HG02840 (cell line): ENCODE data around the gene TTLL6.
"Not testable (repeated sequence)": the region's sequence is repeated elsewhere in the genome, so short reads cannot be mapped to it uniquely, and the experiment has no call there.

Source experiments
- ATAC-seq: cut with Tn5 transposase; IDR thresholded peaks from one replicate; pipeline ENCODE4 v1.9.1; 2021; ENCODE audit warnings: mild to moderate bottlenecking, moderate library complexity, moderate number of reproducible peaks; ENCODE audit not compliant: unreplicated experiment, low FRiP score

The TTLL6 gene

DNA sequence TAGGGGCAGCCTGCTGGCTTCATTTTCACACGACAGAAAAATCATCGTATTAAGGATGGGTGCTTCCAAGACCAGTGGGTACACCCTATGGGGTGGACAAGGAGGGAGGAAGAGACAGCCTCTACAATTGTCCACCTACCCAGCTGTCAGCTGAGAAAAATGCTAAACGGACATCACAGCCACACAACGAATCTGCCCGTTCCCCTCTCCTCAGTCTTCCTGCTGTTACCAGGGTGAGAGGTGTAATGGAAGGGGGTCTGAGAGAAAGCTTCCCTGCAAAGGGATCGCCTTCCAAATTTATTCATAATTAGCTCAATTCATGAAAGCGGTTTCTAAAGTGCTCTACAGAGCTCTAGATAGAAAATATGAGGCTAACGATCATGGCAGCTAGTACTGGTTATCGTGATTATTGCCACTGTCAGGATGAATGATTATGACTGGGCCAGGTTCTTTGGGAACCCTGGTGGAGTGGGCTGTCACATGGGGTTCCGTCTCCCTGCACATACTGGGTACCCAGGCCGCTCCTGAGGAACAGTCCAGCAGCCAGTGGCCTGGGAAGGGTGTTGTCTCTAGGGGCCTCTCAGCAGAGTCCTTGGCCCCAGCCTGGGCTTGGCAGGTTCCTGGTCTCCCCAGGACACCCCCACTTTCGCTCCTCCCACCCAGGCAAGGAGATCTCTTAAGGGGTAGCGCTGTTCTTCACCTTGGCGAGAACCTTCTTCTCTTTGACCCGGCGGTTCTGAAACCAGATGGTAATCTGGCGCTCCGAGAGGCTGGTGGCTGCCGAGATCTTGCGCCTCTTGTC is 90.7 kb downstream of the TTLL6 start:
- ATAC-seq: no peak

DNA sequence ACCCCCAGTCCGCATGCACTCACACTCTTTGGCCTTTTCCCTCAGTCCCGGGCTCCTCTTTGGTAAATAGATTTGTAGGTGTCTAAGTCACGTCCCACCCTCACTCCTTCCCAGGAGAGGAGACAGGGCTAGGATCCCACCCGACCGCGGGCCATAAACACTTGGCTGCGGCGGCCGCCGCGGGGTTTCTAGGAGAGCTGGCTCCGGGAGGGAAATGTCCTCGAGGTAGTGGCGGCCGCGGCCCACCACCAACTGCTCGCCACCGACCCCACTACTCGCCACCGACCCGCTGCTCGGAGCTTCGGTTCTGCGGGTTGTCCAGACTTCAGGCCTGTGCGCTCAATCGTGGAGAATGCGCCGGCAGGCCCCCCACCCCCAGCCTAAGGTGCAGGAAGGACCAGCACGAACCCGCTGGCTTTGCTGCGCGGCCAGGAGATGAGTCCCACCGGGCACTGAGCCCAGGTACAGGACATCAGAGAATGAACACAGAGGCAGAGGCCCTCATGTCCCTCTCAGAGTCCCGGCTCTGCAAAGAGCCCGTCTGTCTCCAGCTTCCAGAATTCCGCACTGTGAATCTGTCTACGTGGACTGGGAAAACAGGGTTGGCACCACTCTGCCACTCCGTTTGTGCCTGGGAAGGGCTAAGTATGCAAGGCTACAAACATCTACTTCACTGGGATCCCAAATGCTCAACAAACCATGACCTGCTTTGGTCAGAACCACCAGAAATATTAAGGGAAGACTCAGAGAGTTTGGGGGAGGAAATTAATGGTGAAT is 91.6 kb downstream of the TTLL6 start:
- ATAC-seq: no peak

DNA sequence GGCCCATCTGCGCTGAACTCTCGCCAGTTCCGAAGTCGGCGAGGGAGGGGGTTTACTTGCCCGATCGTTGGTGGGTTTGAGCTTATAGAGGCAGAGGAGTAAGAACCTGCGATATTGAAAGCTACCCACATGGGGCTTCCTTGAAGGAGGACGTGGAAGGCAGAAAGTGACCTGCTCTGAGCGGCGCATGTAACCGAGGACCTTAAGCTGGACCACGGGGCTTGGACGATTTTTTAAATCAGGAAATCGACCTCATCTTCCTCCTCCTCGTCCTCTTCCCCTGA is 92.1 kb downstream of the TTLL6 start:
- no peak for ATAC-seq

DNA sequence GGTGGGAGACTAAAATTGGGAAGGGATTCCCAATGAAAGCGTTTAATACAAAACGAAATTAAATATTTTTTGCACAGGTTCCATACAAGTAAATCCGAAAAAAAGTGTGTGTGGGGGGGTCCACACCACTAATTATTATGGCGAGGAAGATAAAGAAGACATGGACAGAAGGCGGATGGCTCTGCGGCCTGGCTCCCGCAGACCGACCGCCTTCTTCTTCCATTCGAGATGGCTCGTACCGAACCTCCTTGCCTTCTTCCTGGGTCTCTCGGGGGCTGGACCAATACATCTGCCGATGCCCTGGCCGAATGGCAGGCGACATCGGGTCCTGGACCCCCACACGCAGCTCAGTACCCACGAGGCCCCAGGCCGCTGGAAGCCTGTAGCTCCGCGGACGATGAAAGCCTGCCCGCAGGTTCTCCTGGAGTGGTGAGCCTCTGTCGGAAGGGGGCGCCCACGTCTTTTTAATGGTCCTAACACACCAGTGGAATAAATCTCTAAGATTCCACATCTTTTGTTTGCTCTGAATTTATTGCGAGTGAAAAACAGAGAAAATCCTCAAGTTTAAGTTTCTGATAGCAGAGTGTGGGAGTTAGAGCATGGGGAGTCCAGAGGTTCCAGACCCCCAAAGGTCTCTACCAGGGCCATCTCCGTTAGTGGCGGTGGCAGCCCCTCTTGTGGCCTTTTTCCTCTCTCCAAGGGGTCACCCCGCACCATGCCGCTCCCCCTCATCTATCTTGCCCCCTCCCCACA is 92.6 kb downstream of the TTLL6 start:
- no peak for ATAC-seq

DNA sequence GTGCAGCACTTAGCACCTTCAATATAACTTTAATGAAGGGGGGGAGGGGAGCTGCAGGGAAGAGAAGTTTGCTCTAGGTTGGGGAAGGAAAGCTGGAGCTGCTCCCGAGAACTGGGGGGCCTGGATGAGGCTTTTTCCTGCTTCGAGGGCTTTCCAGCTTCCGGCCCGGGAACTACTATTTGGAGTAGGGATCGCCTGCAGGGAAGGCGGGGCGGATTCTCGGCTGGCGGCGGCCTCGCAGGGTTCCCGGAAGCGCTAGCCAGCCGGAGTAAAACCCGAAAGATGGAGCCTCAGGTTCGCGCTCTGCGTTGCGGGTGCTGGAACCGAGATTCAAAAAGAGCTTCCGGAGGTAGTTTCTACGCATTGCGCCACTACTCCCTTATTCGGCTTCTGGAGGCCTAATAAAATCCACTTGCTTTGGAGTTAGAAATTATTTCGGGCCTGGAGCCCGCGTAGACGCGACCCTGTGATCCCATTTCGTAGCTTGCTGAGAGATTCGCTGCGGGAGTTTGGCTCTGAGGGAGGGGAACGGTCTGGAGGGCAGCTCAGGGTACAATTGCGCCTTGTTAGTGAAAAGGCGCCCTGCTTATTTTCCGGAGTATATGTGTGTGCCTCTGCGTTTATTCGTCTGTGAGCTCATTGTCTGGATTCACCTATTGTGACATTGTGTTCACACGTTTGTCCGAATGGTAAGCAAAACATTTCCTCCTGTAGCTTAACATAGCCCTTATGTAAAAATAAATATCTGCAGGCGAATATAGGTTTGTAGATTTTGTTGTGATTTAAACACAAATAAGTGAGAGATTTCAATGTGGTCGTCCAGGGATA is 93.4 kb downstream of the TTLL6 start:
- no peak for ATAC-seq

DNA sequence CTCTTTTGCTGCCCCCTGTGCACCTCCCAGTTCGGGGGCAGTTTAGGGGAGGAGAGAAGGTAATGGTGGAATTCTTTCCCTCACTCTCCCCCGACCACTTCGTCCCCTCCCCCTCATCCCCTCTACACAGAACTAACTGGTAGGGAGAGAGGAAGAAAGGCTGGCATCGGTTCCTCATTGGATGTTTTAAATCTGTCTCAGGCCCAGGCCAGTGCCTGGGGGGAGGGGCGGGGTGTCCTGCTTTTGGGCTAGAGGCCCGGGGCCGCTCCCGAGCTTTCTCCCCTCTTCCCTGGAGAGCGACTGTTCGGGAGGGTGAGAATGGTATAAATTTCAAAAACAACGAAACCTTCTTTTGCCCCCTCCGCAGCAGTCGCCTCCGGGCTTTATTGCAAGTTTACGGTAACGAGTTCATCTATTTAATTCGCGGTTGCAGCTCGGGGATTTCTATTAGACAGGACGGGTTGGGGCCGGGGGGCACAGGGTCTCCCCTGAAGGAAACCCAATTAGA is 94.1 kb downstream of the TTLL6 start, which contains the start of gene PRAC2:
Gene PRAC2, plus strand, starts transcription at position 271 of the 508 bp plus-strand sequence. CDS start 1,226 bp downstream, outside the sequence.
- no peak for ATAC-seq

DNA sequence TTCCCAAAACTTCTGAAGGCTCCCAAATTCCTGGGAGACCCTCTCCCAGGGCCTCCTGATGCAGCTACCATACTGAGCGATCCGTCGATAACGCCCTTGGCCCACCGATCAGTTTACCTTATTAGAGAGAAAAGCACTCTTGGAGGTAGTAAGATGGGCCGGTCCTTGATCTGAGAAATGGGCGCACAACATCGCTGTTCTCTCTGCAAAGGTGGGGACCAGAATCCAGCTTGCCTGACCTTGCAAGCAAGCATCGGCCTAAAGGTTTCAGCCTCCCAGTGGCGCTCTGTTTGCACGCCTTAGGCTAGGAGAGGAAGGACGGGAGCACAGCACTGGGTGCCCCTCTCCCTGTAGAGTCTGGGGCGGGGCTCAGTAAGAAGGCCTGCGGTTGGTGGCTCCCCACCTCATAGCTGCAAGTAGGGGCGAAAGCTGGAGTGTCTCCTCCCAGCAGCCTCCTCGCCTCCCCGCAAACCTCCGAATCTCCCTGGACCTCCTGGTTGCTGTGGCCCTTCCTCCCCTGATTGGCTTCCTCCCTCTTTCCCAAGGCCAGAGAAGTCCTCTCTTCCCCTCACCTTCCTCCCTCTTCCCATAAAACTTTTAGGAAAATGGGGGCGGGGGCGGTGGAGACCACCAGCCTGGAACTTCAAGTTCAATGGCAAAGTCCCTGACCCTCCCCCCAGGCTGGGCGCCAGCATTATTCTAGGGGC is 94.7 kb downstream of the TTLL6 start, which contains the start of gene PRAC1:
Gene PRAC1, minus strand, starts transcription at position 318 of the 707 bp plus-strand sequence. Its CDS starts 126 bp downstream, at position 192.
- ATAC-seq: no peak

DNA sequence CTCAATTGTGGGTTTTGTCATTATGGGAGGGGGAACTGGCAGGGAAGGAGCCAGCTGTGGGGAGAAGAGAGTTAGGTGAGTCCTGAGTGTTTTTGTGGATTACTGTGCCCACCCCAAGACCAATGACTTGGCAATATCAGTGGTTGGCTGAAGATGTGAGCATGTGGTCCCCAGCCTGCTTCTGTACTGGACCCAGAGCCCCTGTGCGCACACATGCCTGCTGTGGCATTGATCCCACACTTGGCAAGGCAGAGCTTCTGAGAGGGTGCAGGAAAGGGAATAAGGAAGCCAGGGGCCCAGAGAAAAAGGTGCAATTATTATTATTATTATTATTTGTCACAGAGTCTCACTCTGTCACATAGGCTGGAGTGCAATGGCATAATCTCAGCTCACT is 96.0 kb downstream of the TTLL6 start:
- ATAC-seq: no peak

DNA sequence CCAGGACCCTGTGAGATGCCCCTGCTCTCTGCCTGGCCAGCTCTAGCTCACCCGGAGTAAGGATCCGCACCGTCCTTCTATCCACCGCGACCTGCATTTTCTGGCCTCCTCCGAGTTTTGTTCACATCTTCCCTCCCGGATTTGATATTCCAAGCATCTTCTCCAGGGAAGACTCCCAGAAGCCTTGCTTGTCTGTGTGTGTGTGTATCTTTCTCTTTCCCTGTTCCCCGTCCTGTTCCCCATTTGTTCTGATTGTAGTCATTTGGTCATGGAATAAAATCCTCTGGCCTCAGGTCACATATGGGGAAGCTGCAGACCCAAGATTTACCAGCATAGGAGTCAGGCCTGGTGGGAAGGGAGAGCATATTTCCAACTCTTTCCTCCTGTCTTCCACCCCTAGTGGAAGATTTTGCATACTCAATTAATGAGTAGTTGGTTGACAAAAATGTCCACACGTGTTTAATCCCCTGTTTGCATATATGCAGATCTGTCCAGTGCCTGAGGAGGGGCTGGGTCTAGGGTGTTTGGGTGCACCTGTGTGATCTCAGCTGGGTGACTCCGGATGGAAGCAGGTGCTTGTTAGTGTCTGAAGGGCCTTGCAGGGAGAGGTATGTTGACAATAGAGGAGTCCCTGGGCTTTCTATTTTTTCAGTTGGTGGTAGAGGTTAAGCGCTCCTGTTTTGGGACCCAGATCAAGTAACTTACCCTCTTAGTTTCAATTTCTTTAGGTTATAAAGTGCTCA is 96.6 kb downstream of the TTLL6 start:
- no peak for ATAC-seq

DNA sequence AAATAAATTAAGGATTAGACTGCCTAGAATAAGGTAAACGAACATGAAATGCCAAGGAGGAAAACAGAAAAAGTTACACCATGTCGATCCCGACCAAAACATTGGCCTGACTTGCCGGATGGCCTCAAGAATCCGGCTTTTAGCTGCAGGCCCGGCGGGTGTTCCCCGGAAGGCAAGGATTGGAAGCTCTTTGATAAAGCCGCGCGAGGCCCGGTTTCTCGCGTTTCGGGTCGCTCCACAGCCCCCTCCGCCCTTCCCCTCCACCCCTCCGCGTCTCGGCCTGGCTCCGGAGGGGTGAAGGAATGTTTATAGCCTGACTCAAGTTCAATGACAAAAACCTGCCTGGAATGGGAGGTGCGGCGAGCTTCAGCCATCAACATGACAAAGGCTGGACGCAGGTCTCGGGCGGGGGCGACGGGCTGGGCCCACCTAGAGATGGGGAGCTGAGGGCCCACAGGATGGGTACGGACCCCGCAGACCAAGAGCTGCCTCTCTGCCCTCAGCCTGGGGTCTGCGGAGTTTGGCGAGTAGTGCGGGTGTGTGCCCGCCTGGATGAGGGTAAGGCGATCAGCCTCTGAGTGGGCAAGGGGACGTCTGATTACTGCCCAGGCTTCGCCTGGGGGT is 97.3 kb downstream of the TTLL6 start:
- ATAC-seq: no peak

DNA sequence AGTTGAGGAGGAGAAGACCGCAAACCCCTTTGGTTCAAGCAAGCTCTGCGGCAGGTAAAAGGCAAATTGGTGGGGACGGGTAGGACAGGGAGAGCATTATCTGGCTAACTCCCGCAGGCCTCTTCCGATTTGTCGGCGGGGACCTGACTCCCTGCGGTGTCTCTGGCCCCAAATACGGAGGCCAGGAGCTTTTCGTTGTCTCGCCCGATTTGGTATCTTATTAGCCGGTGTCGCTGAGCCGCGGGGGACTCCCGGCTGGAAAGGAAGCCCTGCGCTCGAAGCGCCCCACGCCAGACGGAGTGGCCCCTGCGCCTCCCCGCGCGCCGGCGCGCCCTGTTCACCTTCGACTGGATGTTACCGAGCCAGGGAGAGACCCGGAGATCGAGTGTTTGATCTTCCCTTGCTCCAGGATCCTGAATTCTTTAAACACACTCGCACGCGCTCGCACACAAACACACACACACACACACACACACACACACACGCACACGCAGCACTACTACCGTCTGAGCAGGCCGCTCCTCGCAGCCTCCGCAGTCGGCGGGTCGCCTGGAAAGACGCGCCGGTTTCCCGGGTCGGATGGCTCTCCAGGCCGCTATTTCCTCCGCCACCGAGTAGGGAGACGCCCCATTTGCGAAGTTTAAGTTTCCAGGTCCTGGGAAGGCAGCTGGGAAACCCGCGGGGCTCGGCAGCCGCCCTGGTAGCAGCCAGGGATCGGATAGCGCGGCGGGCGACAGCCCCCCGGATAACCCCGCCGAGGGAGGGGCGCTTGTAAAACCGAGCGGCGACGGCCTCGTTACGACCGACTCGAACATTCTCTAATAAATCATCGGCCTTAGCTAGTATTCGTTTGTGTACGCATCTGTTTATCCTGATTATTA is 98.0 kb downstream of the TTLL6 start:
- ATAC-seq: no peak

DNA sequence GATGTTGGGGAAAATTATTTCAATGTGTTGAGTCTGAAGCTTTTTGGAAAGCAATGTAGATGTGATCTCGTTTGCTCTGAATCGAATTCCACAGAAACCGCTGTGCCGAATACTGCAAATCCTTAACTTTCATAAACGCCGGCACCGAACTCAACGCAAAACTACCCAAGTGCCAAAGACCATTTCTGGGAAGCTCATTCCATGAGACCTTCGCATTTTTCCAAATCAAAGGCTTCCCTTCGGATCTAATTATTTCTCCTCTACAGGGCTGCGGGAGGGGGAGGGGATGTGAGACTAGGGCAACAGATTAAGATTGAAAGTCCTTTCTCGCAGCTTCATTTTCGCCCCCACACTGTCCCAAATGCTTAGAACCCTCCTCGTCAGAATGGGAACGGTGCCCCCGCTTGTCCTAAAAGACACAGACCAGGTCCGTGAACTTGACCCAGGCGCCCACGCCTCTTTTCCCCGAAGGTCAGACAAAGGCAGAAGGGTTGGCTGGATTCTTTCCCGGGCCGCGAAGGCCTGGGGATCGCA is 98.7 kb downstream of the TTLL6 start:
- ATAC-seq: no peak

DNA sequence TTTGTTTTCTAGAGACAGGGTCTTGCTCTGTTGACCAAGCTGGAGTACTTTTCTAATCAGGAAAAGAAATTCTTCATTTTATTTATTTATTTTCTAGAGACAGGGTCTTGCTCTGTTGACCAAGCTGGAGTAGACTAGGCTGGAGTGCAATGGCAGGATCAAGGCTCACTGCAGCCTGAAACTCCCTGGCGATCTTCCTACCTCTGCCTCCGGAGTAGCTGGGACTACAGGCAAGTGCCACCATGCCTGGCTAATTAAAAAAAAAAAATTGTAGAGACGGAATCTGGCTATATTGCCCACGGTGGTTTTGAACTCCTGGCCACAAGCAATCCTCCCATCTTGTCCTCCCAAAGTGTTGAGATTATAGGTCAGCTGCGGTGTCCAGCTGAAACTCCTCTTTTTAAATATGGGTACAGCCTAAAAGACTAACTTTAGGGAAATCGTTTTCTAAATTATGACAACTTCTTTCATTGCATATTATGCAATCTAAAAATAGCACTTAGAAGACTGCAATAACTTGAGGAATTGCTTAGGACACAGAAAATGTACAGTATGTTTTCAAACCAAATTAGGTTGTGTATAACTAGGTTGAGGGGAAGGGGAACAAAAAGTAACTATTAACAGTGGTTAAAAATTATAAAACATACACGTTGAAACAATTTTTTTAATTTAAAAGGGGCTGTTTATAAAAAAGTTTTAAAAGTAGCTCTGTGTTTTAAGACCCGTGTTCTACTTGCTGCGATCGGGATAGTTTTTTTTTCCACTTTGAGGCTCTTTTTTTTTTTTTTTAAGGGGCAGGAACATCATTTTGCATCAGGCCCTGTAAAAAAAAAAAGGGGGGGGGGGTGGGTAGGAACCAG is 99.4 kb downstream of the TTLL6 start:
- no peak for ATAC-seq

DNA sequence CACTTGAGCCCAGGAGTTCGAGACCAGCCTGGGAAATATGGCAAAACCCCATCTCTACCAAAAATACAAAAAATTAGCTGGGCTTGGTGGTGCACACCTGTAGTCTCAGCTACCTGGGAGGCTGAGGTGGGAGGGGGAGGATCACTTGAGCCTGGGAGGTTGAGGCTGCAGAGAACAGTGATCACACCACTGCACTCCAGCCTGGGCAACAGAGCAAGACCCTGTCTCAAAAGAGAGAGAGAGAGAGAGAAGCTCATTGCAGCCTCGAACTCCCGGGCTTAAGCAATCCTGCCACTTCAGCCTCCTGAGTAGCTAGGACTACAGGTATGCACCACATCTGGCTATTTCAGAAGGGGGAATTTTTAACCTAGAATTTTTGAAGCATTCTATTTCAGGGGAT is 100.5 kb downstream of the TTLL6 start:
- ATAC-seq: not testable (repeated sequence)

DNA sequence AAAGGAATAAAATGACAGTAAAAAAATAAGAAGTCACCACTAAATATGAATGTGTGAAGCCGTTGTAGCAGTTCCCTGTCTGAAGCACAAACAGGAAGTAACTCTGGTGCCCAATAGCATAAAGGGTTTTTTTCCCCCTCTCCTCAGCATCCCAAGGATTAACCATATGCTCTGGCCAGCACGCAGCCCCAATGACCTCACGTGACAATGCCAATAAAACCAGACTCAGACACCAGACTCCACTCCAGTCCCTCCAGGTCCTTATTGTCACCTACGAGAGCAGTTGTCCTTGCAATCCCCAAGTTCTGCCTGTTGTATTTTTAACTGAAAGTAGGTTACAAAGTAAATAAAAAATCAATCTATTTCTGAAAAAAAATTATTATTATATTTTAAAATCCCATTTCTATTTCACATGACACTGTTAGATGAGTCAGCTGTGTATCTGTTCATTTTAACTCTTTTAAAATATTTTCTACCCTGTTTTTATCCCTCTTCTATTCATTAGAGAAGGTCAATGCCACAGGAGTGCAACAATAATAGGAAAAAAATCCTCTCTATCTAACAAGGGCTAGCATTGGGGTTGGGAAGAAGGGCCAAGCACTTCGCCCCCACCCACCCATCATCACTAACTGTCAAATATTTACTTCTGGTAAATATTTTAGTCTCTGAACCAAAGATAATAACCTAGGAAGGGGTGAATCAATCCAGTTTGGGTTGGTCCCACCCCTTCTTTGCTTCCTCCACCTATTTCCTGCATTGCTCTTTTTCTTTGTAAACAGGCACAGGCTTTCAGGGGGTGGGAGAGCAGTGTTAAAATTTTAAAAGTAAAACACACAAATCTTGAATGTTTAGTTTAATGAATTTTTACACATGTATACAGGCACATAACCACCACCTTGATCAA is 101.3 kb downstream of the TTLL6 start:
- no peak for ATAC-seq
